HG03442 (cell line): ENCODE results near the gene ODF2L.
"Not testable (repeated sequence)": the region's sequence is repeated elsewhere in the genome, so short reads cannot be mapped to it uniquely, and the experiment has no call there.

ENCODE experiments used
- ATAC-seq: cut with Tn5 transposase; IDR thresholded peaks from one replicate; pipeline ENCODE4 v1.9.1; 2021; ENCODE audit warnings: mild to moderate bottlenecking, moderate library complexity; ENCODE audit not compliant: unreplicated experiment

Gene ODF2L

DNA sequence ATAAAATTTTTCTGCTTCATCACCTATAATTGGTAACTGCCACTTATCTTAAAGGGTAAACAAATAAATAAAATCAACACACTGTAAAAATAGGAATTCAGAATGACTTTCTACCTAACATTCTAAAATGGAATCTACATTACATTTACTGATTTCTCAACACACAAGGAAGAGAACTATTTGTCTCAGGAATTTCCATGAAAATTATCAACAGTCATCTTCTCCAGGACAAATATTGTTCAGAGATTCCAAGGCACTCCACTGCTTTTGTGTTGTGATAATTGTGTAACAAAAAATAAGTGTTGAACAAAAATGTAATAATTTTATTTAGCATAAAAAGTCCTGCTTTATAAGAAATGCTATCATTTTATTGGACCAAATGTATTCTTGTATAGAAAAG lies 7.3 kb downstream of the ODF2L start:
- ATAC-seq: no peak

DNA sequence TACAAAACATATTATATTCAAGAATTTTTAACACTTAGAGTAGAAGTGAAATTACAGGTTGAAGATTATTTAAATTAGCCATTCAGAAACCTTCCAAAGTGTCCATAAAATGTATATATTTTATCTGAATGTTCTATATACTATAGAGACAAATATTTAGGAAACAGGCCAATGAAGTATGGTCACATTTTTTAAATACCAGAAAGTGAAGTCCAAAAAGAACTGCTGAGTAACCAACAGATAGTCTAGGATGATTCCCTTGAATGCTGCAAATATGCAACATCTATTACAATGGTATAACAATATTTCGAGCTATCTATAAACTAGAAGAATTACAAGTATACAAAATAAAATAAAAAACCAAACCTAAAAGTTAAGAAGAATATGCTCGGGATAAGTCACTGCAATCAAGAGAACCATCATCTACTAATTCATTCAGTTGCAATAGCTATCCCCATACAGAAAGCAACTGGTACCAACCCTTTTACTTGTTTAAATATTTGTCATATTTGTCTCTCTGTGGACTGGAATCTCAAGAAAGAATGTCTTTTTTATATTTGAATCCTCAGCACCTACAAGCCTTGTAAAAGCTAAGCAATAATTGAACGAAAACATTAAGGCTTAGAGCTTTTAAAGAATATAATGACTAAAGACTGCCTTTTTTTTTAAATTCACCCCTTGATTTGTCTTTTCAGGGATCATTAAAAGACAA lies 8.1 kb downstream of the ODF2L start:
- ATAC-seq: no peak

DNA sequence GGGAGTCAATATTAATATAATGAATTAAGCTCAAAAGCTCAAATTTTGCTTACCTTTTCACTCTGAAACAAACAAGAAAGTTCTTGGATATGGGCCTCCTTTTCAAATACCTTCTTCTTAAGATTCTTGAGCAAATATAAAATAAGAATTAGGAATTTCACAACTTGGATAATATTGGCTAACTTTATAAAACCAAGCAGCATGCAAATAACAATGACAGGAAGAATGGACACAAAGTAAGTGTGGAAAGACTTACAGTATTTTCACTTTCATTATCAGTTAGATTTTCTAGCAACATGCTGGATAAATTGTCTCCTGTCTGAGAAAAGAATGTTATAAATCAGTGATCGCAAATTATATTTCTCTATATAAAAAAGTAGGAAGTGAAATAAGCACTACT lies 13.2 kb downstream of the ODF2L start:
- ATAC-seq: peak; percentile 75

DNA sequence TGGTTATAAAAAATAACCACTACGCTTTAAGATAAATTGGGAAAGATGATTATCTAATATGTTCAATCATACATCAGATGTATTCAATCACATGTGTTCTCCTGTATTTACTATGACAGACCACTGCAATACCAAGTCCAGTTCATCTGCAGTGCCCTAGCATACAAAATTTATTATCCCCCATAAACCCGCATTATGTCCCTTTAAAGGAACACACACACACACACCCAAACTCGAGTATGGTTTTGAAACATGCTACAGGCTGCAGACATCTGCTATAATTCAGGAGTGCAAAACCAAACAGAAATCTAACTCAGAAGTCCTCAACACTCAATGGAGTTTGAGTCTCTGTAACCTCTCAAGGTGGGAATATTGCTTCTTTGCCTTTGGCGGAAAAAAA lies 14.9 kb downstream of the ODF2L start:
- no peak for ATAC-seq

DNA sequence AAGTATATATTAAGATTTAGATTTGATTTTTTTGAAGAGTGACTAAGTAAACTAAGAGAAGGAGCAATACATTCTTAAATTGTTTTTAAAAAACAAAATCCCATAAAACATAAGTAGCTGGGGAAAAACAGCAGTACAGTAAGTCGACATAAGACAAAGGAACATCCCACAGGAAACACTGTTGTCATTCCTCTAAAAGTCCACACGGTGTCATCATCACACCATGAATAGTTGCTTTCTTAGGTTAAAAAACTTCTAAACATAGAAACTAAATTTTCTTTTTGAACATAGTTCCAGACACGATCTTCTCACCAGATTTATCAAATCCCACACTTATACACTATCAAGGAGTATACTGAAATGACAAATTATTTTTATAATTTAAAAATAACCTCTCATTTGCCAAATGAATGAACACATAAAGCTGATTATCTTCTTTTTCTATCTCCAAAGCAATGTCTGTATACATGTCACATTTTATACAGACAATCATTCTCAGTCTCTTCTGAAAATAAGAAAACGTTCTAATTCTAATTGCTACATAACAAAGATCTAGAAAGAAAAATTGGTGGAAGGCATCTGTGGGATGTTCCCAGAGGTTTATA lies 15.8 kb downstream of the ODF2L start:
- ATAC-seq: peak; percentile 67

DNA sequence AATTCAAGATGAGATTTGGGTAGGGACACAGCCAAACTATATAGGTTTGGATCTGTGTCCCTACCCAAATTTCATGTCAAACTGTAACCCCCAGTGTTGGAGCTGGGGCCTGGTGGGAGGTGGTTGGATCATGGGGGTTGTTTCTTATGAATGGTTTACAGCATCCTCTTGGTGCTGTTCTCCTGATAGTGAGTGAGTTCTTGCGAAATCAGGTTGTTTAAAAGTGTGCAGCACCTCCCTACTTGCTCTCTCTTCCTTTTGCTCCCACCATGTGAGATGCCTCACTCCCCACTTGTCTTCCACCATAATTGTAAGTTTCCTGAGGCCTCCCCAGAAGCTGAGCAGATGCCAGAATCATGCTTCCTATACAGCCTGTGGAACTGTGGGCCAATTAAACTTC lies 17.3 kb downstream of the ODF2L start:
- no peak for ATAC-seq

DNA sequence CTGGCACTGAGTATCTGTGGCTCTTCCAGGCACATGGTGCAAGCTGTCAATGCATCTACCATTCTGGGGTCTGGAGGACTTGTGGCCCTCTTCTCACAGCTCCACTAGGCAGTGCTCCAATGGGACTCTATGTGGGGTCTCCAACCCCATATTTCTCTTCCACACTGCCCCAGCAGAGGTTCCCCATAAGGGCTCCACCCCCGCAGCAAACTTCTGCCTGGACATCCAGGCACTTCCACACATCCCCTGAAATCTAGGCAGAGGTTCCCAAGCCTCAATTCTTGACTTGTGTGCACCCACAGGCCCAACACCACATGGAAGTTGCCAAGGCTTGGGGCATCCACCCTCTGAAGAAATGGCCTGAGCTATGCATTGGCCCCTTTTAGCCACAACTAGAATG lies 18.8 kb downstream of the ODF2L start:
- ATAC-seq: no peak

DNA sequence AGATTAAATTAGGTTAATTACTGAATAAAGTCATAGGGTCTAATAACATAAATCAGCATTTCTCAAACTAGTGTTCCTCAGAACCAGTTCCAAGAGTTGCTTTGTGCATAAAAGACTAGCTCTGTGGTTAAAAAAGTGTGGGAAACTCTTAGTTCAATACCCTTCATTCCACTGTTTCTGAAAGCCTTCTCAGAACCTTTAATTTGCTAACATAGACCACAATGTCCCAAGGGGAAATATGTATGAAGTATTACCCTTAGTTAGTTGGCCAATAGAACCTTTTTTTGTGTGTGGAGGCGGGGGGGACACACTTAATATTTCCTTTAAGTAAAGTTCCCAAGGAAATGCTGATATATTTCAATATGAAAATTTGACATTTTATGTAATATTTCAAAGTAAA lies 20.4 kb downstream of the ODF2L start:
- ATAC-seq: no peak

DNA sequence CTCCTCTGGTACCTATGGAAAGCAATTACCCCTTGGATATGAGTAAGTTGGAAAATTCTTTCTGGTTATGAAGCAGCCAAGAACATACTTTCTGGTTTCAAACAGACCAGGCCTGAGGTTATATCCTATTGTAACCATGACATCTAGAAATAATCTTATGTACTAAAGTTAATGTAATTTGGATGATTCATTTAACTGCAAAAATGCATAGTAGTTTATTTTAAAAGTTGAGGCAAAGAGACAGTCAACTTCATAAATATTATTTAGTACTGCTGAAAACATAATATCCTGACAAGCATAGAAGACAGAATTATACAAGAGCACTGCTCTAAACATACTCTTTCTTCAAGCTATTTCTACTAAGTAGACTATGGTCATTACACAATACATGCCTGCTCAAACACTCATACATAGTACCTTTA lies 25.5 kb downstream of the ODF2L start:
- no peak for ATAC-seq

DNA sequence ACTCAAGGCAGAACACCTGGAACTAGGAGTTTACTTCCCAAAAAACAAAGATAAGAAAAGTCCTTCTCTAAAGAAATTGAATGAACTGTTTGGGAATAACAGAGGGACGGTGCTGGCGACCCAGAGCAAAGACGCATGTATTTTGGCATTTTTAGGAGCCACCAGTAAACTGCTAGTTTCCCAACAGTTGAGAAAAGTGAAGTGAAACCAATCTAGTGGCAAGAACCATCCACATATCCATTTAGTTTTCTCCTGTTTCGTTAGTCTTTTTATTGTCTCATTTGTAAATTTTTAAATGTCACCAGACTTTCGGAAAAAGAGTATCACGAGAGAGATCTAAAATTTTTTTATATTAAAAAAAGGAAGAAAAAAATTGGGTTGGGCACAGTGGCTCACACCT lies 30.2 kb downstream of the ODF2L start:
- ATAC-seq: no peak

DNA sequence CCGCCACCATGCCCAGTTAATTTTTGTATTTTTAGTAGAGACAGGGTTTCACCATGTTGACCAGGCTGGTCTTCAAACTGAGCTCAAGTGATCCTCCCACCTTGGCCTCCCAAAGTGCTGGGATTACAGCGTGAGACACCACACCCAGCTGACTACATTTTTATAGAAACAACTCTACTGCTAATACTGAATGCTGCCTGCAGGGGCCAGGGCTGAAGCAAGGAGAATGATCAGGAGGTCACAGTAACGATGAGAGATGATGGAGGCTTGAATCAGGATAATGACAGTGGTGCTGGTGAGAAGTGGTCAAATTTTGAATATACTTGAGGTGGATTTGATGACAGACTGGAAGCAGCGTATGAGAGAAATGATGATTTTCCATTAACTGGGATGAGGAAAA lies 33.3 kb downstream of the ODF2L start:
- no peak for ATAC-seq

DNA sequence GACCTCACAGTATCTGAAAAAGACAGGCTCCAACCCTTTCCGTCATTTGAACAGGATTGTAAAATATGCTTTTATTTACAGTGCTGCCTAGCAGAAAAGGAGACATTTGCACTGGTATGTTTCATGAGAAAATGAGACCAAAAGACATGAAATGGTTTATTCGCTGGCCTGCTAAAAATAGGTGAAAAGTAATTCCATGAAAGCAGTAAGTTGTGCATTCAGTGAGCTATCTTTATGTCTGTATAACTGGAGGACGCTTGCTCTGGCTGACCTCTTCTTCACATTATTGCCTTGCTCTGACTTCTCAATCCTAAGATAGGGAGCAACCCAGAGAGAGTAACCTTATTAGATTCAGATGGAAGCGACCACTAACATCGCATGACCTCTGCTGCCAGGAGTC lies 38.3 kb downstream of the ODF2L start:
- ATAC-seq: no peak

DNA sequence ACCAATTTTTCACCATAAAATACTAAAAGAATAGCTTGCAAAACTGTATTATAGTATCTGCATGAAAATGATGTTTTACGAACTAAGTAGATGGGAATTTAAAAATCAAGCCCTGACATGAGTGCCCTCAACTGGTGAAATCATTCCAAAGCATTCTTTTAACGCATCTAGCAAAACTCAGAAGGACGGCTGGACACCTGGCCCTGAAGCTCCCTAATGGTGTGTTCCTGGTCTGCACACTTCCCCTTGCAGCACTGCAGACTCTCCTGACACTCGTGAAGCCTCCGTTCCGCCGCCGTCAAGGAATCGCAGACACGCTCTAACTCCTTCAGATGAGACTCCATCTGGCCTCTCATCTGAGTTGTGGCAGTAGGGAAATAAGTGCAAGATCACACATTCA lies 39.9 kb downstream of the ODF2L start:
- no peak for ATAC-seq

DNA sequence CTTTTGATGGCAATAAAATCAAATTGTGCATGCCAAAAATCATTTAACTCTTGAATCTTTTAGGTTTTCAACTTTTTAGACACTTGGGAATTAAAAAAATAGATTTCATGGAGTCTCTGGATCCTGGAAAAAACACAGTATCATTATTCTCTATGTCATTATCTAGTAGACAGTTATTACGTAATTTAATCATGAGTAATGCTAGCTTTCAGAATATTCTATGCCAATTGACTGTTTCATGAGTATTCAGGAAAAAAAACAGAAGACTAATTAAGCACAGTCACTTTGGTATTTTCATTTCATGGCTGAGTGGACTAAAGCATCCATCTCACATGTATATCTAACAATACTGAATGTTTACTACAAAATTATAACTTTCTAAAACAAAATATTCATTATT lies 44.0 kb downstream of the ODF2L start:
- ATAC-seq: no peak

DNA sequence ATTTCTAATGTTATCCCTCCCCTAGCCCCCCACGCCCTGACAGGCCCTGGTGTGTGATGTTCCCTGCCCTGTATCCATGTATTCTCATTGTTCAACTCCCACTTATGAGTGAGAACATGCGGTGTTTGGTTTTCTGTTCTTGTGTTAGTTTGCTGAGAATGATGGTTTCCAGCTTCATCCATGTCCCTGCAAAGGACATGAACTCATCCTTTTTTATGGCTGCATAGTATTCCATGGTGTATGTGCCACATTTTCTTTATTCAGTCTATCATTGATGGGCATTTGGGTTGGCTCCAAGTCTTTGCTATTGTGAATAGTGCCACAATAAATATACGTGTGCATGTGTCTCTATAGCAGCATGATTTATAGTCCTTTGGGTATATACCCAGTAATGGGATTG lies 45.9 kb downstream of the ODF2L start:
- not testable (repeated sequence) for ATAC-seq

DNA sequence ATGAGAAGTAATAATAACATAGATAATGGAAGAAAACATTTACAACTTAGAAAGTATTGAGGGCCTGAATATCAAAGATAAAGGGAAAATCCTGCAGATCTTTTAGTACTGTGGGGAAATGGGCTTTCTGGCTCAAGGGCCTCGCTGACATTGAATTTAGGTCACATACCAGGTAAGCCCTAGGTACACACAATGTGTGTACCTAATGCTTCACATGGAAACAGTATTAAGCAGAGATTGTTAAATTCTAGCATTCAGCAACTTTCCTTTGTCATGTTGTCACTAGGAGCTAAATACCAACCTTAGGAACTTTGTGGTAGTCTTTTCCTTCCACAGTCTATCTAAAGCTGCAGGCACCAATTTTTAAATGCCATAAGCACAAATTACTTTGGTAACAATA lies 49.7 kb downstream of the ODF2L start:
- ATAC-seq: no peak

DNA sequence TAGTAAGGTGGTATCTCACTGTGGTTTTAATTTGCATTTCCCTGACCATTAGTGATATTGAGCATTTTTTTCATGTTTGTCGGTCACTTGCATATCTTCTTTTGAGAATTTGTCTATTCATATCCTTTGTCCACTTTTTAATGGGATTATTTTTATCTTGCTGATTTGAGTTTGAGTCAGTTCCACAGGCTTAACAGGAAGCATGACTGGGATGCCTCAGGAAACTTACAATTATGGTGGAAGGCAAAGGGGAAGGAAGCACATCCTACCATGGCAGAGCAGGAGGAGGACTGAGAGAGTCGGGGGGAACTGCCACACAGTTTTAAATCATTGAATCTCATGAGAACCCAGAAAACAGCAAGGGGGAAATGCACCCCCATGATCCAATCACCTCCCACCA lies 51.1 kb downstream of the ODF2L start:
- no peak for ATAC-seq

DNA sequence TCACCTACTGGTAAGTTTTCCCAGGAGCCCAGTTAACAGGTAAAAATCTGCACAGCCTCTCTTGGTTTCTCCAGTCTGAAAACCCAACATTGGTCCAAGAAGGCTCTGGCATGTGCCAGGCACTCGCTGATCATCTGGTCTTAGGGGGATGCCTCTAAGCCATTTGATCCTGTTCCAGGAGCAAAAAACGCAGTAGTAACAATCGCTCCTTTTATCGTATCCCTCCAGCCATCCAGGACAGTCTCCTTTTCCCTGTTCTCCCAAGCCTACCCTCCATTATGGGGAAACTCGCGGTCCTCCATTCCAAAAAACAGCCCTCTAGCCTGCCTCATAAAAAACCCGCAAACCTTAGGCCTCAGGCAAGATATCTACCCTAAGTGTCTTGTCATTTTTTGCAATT lies 56.2 kb downstream of the ODF2L start:
- no peak for ATAC-seq

DNA sequence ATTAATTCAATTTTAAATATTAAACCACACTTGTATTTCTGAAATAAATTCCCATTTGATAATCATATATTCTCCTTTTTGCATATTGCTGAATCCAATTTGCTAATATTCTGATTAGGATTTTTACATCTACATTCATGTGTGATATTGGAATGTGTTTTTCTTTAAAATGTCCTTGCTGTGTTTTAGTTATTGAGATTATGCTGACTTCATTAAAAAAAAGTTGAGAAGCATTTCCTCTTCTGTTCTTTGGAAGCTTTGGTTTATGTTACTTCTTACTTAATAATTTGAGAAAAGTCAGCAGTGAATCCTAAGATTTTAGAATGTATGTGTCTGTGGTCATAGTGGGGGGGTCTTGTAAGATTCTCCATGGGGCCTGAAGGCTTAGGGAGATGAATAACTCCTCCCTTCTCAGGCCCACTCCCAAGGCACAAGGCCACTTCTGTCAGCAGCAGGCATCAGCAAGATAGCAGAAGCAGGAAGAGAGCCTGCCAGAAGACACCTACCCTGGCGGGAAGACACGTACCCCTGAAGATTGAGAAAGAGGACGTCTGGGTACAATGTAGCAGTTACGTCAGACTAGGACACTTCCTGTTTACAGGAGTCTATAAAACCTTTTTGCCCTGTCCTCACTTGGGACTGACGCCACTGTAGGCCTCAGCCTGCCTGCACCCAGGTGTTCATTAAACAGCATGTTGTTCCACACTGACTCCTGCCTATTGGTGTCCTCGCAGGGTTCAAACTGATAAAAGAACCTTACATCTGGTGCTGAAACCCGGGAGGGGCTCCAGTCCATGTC lies 56.9 kb downstream of the ODF2L start:
- ATAC-seq: no peak

DNA sequence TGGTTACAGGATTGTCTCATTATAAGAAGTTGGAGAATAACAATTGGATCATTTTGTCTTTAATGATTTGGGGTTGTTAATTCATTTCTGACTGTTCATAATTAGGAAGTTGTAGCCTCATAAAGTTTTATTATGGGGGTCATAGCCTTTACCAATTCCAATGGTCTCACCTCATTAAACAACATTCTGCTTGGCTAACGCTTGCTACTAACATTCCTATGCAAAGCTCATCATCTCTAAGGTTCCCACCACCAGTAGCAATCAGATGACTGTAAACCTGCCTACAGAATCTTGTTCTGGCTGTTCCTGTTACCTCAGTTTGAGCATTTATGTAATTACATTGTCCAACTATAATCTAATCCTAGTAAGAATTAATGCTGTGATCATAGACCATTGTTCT lies 60.2 kb downstream of the ODF2L start:
- ATAC-seq: no peak

DNA sequence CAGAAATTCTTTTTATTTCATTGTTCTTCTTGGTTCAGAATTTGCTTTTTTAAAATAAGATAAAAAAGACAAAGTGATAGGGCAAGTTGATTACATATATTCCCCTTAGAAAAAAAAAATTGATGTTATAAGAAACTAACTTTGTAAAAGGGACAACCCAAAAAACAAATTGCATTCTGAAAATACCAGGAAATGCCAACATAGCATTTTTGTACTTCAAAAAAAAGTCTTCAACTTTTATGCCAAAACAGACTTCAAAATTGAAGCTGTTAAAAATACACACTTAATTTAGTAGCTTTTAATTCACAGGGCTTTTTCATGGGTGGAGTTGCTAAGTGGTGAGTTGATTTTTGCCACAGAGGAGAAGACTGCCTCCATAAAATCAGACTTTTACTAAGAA lies 70.9 kb downstream of the ODF2L start:
- ATAC-seq: no peak

DNA sequence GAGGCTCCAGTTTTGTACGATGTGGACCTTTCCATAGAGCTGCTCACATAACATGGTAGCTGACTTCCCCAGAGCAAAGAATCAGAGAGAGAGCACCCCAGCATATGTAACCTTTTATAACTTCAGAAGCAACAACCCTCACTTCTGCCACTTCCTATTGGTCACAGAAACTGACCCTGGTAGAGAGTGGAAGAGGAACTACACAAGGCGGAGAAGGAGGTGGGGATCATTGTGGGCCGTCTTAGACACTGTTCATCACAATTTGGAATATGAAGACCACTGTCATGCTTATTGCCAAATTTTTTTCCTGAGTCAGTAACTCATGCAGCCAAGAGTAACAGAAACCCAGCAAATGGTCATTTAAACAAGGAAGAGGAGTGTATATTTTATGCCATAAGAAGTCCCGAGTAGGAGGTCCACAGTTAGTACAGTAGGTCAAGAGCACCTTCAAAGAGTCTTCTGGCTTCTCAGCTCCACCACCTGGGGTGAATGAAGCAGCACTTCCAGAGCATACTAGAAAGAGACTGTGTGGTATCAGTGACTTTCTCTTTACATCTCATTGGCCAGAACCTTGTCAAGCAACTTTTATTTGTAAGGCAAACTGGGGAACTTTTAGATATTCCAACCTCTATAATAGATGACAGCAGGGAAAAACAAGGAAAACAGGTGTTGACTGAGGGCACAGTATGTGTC lies 71.8 kb downstream of the ODF2L start:
- no peak for ATAC-seq
